DMS53 (cell line): Measurements from ENCODE around the gene TANGO6.
"Not testable (repeated sequence)": the region's sequence is repeated elsewhere in the genome, so short reads cannot be mapped to it uniquely, and the experiment has no call there.

Experiments
- DNase-seq: peaks from one replicate; lab custom pipeline; 2025; lab: John Stamatoyannopoulos, UW

TANGO6 gene

DNA sequence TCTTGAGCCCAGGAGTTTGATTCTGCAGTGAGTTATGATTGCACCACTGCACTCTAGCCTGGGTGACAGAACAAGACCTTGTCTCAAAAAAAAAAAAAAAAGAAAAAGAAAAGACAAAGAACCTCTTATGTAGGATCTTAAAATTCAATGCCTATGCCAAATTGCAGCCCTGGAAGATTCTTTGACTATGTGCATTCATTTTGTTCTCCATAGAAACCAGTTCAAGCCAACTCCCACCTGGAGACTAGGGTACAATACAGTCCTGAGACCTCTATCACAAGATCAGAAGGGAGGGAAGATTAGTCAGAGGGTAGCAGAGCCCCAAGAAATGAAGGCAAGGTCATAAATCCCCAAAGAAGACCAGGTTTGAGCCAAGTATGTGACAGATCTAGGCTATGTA, 171.5 kb downstream of the TANGO6 start:
- DNase-seq, result no peak

DNA sequence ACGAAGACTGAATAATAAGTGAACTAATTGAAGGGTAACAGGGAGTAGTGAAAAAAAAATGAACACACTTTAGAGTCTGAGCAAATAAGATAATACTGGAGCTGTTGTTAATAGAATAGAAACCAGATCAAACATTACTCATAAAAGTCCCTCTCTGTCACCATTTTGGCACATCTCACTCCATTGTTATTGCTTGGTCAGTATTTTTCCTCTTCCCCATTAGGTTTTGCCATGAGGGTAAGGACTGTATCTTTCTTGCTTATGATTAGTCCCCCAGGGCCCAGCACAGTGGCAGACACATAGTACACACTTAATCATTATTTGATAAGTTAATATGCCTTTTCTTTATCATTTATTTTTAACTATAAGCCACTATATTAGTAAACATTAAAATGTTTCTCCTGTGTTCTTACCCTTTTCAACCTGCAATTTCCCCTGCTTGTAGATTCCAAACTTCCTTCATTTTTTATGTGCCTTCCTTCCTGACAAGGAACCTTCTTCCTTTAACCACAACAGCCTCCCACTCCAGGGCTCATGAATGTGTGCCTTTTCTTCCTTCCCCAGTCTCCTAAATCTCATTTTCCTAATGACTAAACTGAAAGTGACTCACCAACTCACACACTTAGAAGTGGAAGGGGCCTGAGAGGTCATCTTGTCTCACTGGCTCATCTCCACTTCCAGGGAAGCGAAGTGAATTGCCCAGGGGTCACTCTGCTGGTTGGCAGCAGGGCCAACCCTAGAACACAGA, 173.9 kb downstream of the TANGO6 start:
- DNase-seq, result peak; percentile 21

GRCh38 chr16:69019811-69020210, 176.5 kb downstream of the TANGO6 start:
- DNase-seq, result no peak

- DNase-seq, result no peak
Measured at GRCh38 chr16:69029121-69029520, 185.8 kb downstream of the TANGO6 start.

DNA sequence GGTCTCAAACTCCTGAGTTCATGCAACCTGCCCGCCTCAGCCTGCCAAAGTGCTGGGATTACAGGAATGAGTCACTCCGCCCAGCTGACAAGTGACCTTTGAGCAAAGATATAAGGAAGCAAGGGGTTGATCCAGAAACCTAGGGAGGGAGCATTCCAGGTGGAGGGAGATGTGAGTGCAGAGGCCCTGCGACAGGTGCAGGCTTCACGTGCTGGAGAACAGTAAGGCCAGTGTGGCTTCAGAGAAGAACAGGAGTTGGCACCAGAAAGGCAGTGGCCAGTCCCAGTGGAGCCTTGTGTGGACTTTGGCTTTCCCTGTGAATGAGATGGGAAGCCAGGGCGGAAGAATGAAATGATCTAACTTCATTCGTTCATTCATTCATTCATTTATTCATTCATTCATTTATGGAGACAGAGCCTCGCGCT, 188.6 kb downstream of the TANGO6 start:
- DNase-seq, result peak; percentile 90

DNA sequence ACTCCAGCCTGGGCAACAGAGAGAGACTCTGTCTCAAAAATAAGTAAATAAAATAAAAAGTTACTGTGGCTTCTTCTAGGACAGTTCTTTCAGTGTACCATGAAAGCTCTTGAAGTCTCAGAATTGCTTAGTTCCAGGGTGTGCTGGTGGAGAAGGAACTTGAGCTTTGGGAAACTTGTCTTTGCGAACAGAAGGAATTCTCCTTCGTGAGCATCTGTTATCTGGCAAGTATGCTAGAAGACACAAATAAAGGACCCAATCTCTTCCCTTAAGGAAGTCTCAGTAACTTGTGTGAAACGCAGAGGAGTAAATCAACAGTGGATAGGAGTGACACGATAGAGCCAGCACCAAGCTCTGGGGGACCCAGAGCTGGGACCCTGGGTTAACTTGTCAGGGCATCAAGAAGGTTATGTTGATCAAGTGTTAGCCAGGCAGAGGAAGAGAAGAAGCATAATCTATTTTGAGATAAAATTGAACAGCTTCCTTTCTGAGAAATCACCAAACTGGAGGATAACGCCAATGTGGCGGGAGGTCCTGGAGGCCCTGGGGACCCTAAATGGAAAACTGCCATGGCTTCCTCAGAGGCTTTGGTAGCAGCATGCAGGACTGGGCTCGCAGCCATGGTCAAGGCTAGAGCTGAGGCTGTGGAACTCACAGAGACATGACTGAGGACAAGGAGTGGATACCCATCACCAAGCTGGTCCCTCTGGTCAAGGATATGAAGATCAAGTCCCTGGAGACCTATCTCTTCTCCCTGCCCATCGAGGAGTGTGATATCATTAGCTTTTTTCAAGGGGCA, 190.0 kb downstream of the TANGO6 start:
- DNase-seq, result no peak

- DNase-seq, result no peak
Measured at GRCh38 chr16:69035375-69035774, 192.0 kb downstream of the TANGO6 start.

- no peak for DNase-seq
Measured at GRCh38 chr16:69036399-69037091, 193.2 kb downstream of the TANGO6 start.

DNA sequence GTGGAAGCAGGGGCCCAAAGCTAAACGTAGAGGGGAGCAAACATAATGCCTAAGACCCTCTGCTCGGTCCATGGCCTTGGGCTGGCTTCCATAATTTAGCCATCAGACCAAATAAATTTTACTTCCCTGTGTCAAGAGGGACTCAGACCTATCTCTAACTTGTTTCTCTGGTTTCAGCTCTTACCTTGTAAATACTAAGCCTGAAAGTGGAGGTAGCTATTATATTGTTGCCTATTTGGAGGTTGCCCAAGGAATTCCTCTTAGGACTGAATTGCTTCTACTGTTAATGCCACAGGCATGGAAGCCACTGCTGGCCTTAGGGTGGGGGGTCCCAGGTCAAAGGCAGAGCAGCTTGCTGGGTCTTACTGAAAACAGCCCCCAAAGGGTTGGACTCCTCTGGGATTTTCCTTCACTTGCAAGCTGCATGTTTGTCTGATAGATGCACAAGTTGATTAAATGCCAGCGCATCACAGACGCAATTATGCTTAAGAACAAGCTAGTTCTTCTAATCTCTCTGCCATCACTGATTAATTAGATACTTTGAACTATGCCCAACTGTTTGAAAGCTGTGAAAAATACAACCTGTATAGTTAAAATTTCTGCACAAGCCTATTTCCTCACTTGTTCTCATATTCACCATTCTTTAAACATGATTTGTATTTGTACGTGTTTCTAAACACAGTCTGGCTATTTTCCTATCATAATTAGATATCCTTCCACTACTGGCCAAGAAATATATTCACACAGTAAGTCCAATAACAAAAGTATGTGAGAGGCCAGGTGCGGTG, 194.2 kb downstream of the TANGO6 start:
- DNase-seq, result no peak

GRCh38 chr16:69039333-69039941, 196.1 kb downstream of the TANGO6 start:
- DNase-seq, result no peak

DNA sequence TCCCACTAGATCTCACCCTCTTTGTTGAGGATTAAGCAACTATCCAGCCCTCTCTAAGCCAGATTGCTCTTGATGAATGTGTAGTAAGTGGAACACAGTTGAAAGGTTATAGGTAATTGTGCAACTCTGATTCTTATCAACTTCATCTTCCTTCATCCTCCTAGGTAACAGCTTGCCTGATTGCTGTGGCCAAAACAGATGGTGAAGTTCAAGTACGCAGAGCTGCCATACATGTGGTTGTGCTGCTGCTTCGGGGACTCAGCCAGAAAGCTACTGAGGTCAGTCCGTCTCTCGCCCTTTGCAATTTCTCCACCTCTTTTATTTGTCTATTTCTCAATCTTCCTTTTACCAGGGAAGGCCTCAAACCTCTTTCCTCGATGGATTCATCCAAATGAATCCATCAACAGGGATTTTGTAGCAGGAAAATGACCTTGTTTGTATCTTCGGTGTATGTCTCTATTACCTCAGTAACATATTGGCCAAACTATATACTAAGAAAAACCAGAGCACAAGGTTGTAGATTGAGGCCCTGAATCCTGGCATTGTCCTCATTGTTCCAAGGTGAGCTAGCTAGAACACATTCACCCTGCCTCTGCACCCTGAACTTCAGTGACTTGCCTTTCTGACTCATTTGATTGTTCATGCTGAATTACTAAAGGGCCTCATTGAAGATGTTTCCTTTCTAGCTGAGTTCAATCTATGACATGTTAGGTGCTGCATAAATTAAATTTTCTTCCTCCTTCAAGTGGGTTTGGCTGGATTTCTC, 197.0 kb downstream of the TANGO6 start:
- DNase-seq, result no peak

- no peak for DNase-seq
Measured at GRCh38 chr16:69048328-69049120, 205.2 kb downstream of the TANGO6 start.

DNA sequence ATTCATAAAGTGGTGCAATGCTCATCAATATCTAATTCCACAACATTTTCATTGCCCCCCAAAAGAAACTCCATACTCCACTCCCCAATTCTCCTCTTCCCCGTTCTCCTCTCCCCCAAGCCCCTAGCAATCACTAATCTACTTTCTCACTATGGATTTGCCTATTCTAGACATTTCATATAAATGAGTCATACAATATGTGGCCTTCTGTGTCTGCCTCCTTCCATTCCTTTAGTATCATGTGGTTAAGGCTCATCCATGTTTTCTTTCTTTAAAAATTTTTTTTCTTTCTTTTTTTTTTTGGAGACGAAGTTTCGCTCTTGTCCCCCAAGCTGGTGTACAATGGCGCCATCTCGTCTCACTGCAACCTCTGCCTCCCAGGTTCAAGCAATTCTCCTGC, 205.8 kb downstream of the TANGO6 start:
- no peak for DNase-seq

GRCh38 chr16:69049603-69050375, 206.5 kb downstream of the TANGO6 start:
- DNase-seq, result no peak

- not testable (repeated sequence) for DNase-seq
Measured at GRCh38 chr16:69051517-69051830, 208.1 kb downstream of the TANGO6 start.

GRCh38 chr16:69055008-69055407, 211.7 kb downstream of the TANGO6 start:
- DNase-seq, result no peak

- no peak for DNase-seq
Measured at GRCh38 chr16:69055980-69056379, 212.6 kb downstream of the TANGO6 start.

GRCh38 chr16:69056421-69056820, 213.1 kb downstream of the TANGO6 start:
- no peak for DNase-seq
